GM19099 (cell line): ENCODE results near the gene SLC6A8.

Source experiments
- POLR2A ChIP-seq: IDR thresholded peaks from 3 replicates; pipeline ENCODE4 v1.6.1; 2011; ENCODE audit warnings: low read depth; ENCODE audit not compliant: insufficient read length; ENCODE audit errors: extremely low read depth

SLC6A8 gene

GRCh38 chrX:153665726-153666306 lies 21.9 kb upstream of the SLC6A8 start:
- TF ChIP-seq POLR2A, result no peak

GRCh38 chrX:153667281-153667955 lies 20.3 kb upstream of the SLC6A8 start:
- TF ChIP-seq POLR2A, result no peak

DNA sequence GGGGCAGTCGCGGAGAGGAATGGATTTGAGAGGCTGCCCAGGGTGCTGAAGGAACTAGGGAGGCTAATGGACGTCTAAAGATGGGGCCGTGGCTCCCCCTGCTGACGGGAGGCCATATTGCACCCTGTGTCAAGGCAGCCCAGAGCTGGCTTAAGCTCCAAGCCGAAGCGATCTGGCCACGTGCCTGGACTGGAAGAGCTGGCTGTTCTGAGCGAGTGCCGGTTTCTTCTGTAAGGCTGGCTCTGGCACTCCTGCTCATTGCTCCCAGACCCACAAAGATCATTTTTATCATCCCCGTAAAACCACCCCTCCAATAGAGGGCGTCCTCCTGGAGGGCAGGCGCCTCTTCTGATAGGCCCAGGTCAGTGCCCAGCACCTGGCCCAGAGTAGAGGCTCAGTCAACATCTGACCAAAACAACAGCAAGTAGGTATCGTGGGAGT lies 19.8 kb upstream of the SLC6A8 start:
- TF ChIP-seq POLR2A, result no peak

DNA sequence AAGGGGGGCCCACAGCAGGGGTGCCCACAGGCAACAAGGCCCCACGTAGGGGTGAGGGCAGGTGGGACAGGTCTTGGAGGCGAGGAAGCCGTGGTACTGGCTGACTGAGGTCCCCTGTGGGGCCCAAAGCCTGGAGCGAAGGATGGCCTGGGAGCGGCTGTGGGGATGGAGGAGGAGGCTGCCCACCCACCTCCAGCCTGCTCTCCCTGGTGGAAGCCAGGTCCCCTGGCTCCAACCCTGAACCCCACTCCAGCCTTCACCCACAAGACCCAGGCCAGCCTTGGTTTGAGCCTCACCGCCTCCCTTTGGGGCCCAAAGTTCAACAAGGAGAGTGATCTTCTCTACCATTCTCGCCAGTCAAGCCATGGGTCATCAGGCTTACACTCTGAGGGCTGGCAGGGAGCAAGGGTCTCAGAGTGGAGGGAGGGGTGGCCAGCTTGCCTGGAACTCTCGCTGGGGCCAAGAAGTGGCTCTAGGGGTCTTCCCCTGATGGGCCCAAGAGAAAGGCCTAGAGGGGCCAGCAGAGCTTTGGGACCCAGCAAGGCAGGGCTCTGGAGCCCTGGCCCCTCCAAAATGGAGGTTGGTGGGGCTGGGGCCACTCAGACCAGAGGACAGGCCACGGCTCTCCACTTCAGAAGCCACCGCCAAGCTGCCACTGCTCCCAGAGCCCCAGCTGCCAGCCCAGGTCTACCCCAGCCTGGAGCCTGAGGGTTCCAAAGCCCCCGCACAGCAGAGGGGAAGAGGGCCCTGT lies 19.1 kb upstream of the SLC6A8 start:
- TF ChIP-seq POLR2A, result no peak

DNA sequence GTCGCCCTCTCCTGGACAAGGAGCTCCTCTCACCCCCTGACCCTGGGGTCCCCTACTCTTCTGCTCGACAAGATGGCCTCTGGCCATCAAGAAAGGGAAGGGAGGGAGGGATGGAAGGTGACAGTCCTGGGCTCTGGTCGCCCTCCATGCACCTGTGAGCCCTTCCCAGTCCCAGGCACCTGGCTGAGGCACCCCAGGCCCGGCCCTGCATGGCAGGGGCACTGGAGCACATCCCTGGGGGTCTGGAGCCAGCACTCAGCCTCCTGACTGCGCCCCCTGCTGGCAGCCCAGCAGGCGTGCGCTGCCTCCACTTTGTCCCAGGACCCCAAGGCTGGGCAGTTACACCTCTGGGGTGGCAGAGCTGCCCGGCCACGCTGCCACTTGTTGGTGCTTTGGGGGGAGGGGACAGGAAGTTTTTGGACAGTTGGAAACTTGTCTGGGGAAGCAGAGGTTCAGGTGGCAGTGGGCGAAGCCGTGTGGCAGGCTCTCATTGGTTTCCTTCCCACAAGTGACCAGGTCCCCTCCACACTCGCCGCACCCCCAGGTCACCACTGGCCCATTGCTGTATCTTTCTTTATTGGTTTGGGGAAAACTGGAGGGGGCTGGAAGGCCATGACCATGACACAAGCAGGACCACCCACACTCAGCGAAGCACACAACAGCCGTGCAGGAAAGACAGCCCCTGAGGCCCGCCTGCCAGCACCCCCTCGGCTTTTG lies 18.4 kb upstream of the SLC6A8 start:
- TF ChIP-seq POLR2A, result no peak

- no peak for TF ChIP-seq POLR2A
Measured at GRCh38 chrX:153669901-153670731, 17.6 kb upstream of the SLC6A8 start.

- TF ChIP-seq POLR2A, result no peak
Measured at GRCh38 chrX:153670748-153671588, 16.8 kb upstream of the SLC6A8 start.

DNA sequence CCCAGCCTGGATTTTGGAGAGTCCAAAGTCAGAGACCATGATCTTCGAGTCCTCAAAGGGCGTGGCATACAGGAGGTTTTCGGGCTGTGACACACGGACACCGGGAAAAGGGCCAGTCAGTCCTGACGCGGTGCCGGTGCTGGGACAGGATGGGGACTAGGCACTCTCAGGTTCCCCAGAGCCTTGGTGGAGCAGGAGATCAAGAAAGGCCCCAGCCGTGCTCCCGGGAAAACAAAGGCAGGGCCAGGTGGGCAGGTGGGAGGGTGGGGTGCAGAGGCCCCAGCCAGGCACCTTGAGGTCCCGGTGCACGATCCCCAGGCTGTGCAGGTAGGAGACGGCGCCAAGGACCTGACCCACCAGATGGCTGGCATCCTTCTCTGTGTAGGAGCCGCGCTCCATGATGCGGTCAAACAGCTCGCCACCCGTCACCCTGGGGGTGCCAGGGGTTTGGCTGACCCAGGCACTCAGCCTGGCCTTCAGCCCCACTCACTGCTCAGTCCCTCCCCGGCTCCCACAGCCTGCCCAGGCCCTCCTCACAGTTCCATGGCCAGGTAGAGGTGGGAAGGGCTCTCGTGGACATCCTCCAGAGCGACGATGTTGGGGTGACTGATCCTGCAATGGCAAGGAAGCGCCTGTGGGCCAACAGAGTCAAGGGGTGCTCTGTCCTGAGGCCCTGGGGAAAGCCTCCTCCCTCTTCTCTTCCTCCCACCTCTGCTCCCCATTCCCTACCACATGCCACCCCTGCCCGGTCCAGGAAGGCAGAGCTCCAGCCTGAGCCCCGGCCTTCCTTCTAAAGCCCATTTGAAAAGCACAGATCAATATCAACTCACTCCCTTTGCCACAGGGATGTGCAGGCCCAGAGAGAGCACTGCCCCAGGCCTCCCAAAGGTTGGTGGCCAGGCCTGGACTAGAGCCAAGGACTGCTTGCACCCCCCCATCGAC lies 15.9 kb upstream of the SLC6A8 start:
- TF ChIP-seq POLR2A, result no peak

DNA sequence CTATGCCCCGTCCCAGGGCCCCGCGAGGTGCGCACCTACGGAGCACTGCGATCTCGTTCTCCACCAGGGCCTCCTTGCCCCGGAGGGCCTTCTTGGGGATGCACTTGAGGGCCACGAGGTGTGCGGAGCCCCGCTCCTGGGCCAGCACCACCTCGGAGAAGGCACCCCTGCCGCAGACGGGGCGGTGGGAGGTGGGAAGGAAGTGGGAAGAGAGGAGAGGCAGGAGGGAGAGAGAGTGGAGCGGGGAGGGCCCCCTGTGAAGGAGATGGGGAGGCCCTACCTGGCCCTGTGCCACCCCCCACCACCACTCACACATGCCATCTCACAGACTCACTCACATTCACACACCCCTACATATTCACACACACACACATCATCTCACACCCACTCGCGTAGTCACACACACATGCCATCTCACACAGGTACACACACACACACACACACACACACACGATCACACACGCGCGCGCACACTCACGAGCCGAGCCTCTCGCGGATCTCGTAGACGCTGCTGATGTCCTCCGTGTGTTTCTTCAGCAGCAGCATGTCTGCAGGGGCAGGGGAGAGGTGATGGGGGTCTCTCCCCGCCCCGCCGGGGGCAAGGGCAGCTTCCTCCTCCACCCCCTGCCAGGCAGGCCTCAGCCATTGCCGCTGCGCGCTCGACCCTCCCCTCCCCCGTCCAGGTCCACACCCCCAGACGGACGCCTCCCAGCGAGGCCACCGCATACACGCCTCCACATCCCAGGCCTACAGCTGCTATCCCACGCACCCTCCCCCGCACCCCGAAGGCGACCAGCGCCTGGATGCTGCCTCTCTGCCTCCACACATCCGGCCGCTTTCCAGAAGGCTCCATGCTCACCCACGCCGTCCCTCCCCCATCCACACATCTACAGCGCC lies 14.9 kb upstream of the SLC6A8 start:
- no peak for TF ChIP-seq POLR2A

DNA sequence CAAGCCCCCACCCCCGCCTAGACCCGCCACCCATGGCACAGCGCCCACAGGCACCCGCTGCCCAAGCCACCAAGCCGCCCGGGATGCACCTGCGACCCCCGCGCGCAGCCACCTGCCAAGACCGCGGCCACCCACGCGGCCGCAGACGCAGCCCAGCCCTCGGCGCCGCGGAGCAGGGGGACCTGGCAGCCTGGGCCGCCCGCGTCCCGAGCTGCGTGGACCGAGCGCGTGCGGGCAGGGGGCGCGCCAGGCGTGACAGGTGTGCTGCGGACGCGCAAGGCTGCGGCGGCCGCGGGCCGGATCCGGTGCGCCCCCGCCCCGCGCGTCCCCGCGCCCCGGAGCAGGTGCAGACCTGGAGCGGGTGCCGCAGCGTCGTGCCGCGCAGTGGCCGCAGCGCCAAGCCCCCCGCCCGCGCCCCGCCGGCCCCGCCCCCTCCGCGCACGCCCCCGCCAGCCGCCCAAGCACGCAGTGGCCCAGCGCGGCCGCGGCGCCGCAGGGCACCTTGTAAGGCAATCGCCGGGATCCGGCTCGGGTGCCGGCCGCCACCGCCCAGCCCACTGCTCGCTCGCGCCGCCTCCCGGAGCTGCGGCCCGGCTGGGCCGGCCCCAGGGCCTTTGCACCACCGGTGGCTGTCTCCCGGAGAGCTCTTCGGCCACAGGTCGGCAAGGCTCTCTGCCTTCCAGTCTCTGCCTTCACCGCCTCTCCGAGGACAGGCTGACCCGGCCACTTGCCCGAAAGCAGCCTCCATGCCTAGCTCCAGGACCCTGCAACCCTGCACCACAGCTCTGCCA lies 14.1 kb upstream of the SLC6A8 start, which contains the start of gene PNCK:
Gene PNCK (minus strand): TSS at position 386 of the 791 bp plus-strand sequence. CDS start 737 bp downstream, outside the sequence.
- TF ChIP-seq POLR2A, result no peak
